Kidney (tissue), 14 donors: Measurements from ENCODE around the gene ANKRD9. TPM values are rescaled to one million over a fixed set of nuclear protein-coding genes. Genes with fewer than 3 reads are reported as not detected.

Source experiments
- DNase-seq, 5 donors: peaks; one replicate each; pipeline ENCODE4 v3.0.0-alpha.2; 2013 to 2020
- FAIRE-seq: peaks from 2 replicates; lab custom pipeline; 2012; peaks lifted over from hg19 to GRCh38; lab: Jason Lieb, UNC
- H3K27ac ChIP-seq, 2 donors: one replicate each; pipeline ENCODE4 v1.7.0; 2013; ENCODE audit warnings: low read depth in 2 of 2, low read length in 2 of 2, inconsistent platforms in 1 of 2
- H3K27me3 ChIP-seq: one replicate; pipeline ENCODE4 v1.7.1; 2013; ENCODE audit warnings: low read length, inconsistent platforms; ENCODE audit not compliant: control insufficient read depth, insufficient read depth
- H3K36me3 ChIP-seq, 3 donors: one replicate each; pipeline versions ENCODE4 v1.7.0 to v1.7.1; 2013; ENCODE audit warnings: low read length in 3 of 3, control low read depth in 1 of 3, inconsistent platforms in 1 of 3; ENCODE audit not compliant: insufficient read depth in 3 of 3, control insufficient read depth in 2 of 3
- H3K4me1 ChIP-seq, 3 donors: one replicate each; pipeline versions ENCODE4 v1.7.0 to v1.7.1; 2013; ENCODE audit warnings: low read length in 3 of 3, inconsistent platforms in 1 of 3, low read depth in 1 of 3; ENCODE audit not compliant: control insufficient read depth in 2 of 3, insufficient read depth in 2 of 3
- H3K4me3 ChIP-seq, 3 donors: one replicate each; pipeline versions ENCODE4 v1.7.0 to v1.8.1; 2013; ENCODE audit warnings: low read length in 3 of 3, control low read depth in 1 of 3, inconsistent platforms in 1 of 3
- H3K9ac ChIP-seq, 3 donors: one replicate each; pipeline versions ENCODE4 v1.7.0 to v1.7.1; 2013; ENCODE audit warnings: low read length in 3 of 3, control low read depth in 1 of 3, inconsistent platforms in 1 of 3
- H3K9me3 ChIP-seq, 3 donors: one replicate each; pipeline versions ENCODE4 v1.7.0 to v1.7.1; 2013; ENCODE audit warnings: low read length in 3 of 3, control low read depth in 1 of 3, inconsistent platforms in 1 of 3; ENCODE audit not compliant: control insufficient read depth in 2 of 3, insufficient read depth in 1 of 3
- intact Hi-C: fragments of 100-400 bp; cut with DNase I; formaldehyde crosslinking; loops from one replicate; pipeline ENCODE4 v1.11.1; 2022
- microRNA-seq: library from miRNA; unstranded; fragments of <30 nt; microRNA quantifications from one replicate; pipeline ENCODE4 v1.2.0, GENCODE V29; 2020
- polyA plus RNA-seq: library from polyadenylated mRNA; stranded (reverse); fragments of 350-450 nt; fragmentation: Illumina TruSeq; extraction: RNeasy Lipid Tissue Mini Kit (QIAGEN cat#74804); gene quantifications from one replicate; pipeline ENCODE4 v1.2.3, GENCODE V29; 2014; ENCODE audit warnings: low read depth, low replicate concordance; ENCODE audit not compliant: insufficient read depth
- total RNA-seq: library from RNA; stranded (reverse); fragmentation: NEBNext Ultra II Directional; extraction: Animal tissue kit (Norgen Biotek cat#: 25700); gene quantifications from one replicate; pipeline ENCODE4 v1.2.1, GENCODE V29; 2021
- TF ChIP-seq, protein P1 (sequence below): IDR thresholded peaks from 3 replicates; pipeline ENCODE4 v1.5.1; 2012; ENCODE audit warnings: mild to moderate bottlenecking, moderate library complexity, borderline replicate concordance; ENCODE audit not compliant: insufficient read depth; ENCODE audit errors: extremely low read depth
- donor health status: control.
- donor health status: control.
- donor health status: control.
- donor health status: control.
- donor health status: control.
- donor health status: DM: yes; HTN: yes; CAD: no.
- donor health status: Normal renal cell carcinoma (clear cell type).

Gene ANKRD9
- total and polyA plus RNA-seq, 2 donors from 2014 or later, result 18.7 to 26.0 TPM

GRCh38 chr14:102457509-102457908 is 52.1 kb downstream of the ANKRD9 start:
- no peak overlapping the region for H3K4me3 ChIP-seq
- H3K27ac ChIP-seq, result no peak overlapping the region
- TF ChIP-seq, protein P1, sequence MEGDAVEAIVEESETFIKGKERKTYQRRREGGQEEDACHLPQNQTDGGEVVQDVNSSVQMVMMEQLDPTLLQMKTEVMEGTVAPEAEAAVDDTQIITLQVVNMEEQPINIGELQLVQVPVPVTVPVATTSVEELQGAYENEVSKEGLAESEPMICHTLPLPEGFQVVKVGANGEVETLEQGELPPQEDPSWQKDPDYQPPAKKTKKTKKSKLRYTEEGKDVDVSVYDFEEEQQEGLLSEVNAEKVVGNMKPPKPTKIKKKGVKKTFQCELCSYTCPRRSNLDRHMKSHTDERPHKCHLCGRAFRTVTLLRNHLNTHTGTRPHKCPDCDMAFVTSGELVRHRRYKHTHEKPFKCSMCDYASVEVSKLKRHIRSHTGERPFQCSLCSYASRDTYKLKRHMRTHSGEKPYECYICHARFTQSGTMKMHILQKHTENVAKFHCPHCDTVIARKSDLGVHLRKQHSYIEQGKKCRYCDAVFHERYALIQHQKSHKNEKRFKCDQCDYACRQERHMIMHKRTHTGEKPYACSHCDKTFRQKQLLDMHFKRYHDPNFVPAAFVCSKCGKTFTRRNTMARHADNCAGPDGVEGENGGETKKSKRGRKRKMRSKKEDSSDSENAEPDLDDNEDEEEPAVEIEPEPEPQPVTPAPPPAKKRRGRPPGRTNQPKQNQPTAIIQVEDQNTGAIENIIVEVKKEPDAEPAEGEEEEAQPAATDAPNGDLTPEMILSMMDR, result no peak
- no peak for DNase-seq
- H3K27me3 ChIP-seq, result no peaks in the 10 kb centered on the region
- no peaks in the 10 kb centered on the region for H3K9me3 ChIP-seq
- H3K4me1 ChIP-seq, result no peaks in the 10 kb centered on the region
- H3K36me3 ChIP-seq, result peaks cover 0 to 12% (median 12%) of the 10 kb centered on the region in 3 donors
- FAIRE-seq, result no peak
- no peak overlapping the region for H3K9ac ChIP-seq
- intact Hi-C loops, result no loop called here

DNA sequence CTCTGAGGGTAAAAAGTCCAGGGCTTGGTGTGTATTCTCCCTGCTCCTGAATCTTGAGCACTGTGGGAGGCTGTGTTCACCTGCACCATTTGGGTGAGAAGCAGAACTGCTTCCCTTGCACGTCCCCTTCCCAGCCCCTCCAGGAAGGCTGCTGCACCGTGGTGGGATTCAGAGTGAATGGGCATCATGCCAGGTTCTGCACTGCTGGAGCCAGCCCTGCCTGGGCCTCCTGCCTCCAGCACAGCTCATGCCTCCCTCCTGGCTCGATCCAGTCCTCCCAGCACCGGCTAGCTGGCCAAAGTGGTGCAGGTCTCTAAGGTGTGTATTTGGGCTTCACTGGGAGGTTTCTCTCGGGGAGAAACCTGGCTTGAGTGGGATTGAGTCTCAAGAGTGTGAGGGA is 54.9 kb downstream of the ANKRD9 start:
- FAIRE-seq, result no peak
- no peak overlapping the region for H3K4me3 ChIP-seq
- intact Hi-C loops, result no loop called here
- no peaks in the 10 kb centered on the region for H3K27me3 ChIP-seq
- TF ChIP-seq, protein P1, result no peak
- no peaks in the 10 kb centered on the region for H3K4me1 ChIP-seq
- peaks cover 0 to 35% (median 24%) of the 10 kb centered on the region in 3 donors for H3K36me3 ChIP-seq
- H3K9me3 ChIP-seq, result no peaks in the 10 kb centered on the region
- DNase-seq, result no peak
- H3K27ac ChIP-seq, result no peak overlapping the region
- H3K9ac ChIP-seq, result no peak overlapping the region

DNA sequence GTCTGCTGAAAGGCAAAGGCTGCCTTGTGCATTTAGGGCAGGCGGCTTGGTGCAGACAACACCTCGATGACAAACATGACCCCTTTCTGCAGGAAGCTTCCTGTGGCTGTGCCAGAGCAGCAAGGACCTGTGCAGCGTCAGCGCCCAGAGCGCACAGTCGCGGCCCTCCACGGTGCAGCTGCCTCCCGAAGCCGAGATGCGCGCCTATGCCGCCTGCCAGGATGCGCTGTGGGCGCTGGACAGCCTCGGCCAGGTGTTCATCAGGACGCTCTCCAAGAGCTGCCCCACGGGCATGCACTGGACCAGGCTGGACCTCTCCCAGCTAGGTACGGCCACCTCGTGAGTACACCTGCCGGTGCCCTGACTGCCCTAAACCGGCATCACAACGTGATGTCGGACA is 57.3 kb downstream of the ANKRD9 start:
- Histone ChIP-seq H3K9ac (no peak overlapping the region), H3K27ac (no peak overlapping the region), H3K9me3 (no peaks in the 10 kb centered on the region), H3K36me3 (peaks cover 0 to 33% (median 28%) of the 10 kb centered on the region in 3 donors), H3K4me3 (no peak overlapping the region), H3K27me3 (no peaks in the 10 kb centered on the region), H3K4me1 (no peaks in the 10 kb centered on the region)
- TF ChIP-seq, protein P1, result no peak
- DNase-seq (no peak), FAIRE-seq (no peak)
- intact Hi-C loops, result no loop called here

Small RNA genes within 50 kb of the gene (microRNA-seq; reads per million reads assigned to microRNA genes)
- not detected for gene MIR4309

Other genes with a start within 250 kb of the ANKRD9 start
- gene MOK, start 204.6 kb downstream of the ANKRD9 start, total RNA-seq, result 32.7 TPM
- 20.4 TPM for gene MOK, start 204.6 kb downstream of the ANKRD9 start, polyA plus RNA-seq
- gene ZNF839, start 190.0 kb downstream of the ANKRD9 start, total RNA-seq, result 15.8 TPM
- 7.8 TPM for gene ZNF839, start 190.0 kb downstream of the ANKRD9 start, polyA plus RNA-seq
- 32.1 TPM for gene CINP, start 146.9 kb downstream of the ANKRD9 start, total RNA-seq
- 49.3 TPM for gene CINP, start 146.9 kb downstream of the ANKRD9 start, polyA plus RNA-seq
- gene TECPR2, start 146.8 kb downstream of the ANKRD9 start, total RNA-seq, result 30.2 TPM
- 6.0 TPM for gene TECPR2, start 146.8 kb downstream of the ANKRD9 start, polyA plus RNA-seq
- gene RCOR1, start 82.9 kb upstream of the ANKRD9 start, total RNA-seq, result 17.9 TPM
- 4.9 TPM for gene RCOR1, start 82.9 kb upstream of the ANKRD9 start, polyA plus RNA-seq